ENCODE data around the gene CILP. TPM values are rescaled to one million over a fixed set of nuclear protein-coding genes. Genes with fewer than 3 reads are reported as not detected.

The CILP gene
- total RNA-seq, 1 experiment from 2014 or later, result not detected

- Mint-ChIP-seq H3K4me3 (no peak overlapping the region), H3K27ac (no peak overlapping the region)
- POLR2A ChIA-PET, result no interaction called here
These were observed 43.5 kb upstream of the CILP start for GRCh38 chr15:65254758-65255157.

GRCh38 chr15:65254356-65254755 lies 43.1 kb upstream of the CILP start:
- Mint-ChIP-seq H3K36me3 (no peaks in the 10 kb centered on the region), H3K9me3 (no peaks in the 10 kb centered on the region), H3K4me3 (no peak overlapping the region), H3K27me3 (ENCODE audit: low read depth) (no peaks in the 10 kb centered on the region), H3K27ac (peak overlapping the region; percentile 22; the same call in 1 of the 2 replicates), H3K4me1 (no peaks in the 10 kb centered on the region)
- ChIA-PET CTCF (no interaction called here), POLR2A (no interaction called here)
- peak; percentile 59 for ATAC-seq
- TF ChIP-seq ETV6 (CRISPR knock-in tag; IDR thresholded peaks at IDR 0.05), result no peak
- TF ChIP-seq SP1 (CRISPR knock-in tag; conservative IDR thresholded peaks at IDR 0.05), result no peak
- TF ChIP-seq IRF1 (CRISPR knock-in tag; IDR thresholded peaks at IDR 0.05), result no peak
- no peak for TF ChIP-seq RELA (CRISPR knock-in tag; IDR thresholded peaks at IDR 0.05; ENCODE audit: borderline replicate concordance)
- TF ChIP-seq NR1H2 (CRISPR knock-in tag; IDR thresholded peaks at IDR 0.05), result no peak
- no peak for TF ChIP-seq CTCF (IDR thresholded peaks at IDR 0.05)
- no peak for DNase-seq (ENCODE audit: low spot score)

More at GRCh38 chr15:65254758-65255157, 43.5 kb upstream of the CILP start:
- H3K9me3 Mint-ChIP-seq, result no peaks in the 10 kb centered on the region
- DNase-seq (ENCODE audit: low spot score) (no peak), ATAC-seq (no peak)
- TF ChIP-seq TP53 (CRISPR knock-in tag; IDR thresholded peaks at IDR 0.05) (no peak), E2F5 (CRISPR knock-in tag; IDR thresholded peaks at IDR 0.05) (no peak), OVOL2 (CRISPR knock-in tag; IDR thresholded peaks at IDR 0.05; ENCODE audit: borderline replicate concordance) (no peak), CREB1 (CRISPR knock-in tag; IDR thresholded peaks at IDR 0.05) (no peak), JUN (CRISPR knock-in tag; IDR thresholded peaks at IDR 0.05) (no peak), SMAD4 (CRISPR knock-in tag; IDR thresholded peaks at IDR 0.05) (no peak), MAX (CRISPR knock-in tag; IDR thresholded peaks at IDR 0.05) (no peak), JAZF1 (CRISPR knock-in tag; IDR thresholded peaks at IDR 0.05) (no peak), RORB (CRISPR knock-in tag; IDR thresholded peaks at IDR 0.05) (no peak)
- no peaks in the 10 kb centered on the region for H3K36me3 Mint-ChIP-seq
- CTCF ChIA-PET, result no interaction called here
- H3K4me1 Mint-ChIP-seq, result peaks cover 2% of the 10 kb centered on the region; the same call in 1 of the 2 replicates
- H3K27me3 Mint-ChIP-seq (ENCODE audit: low read depth), result no peaks in the 10 kb centered on the region

GRCh38 chr15:65249641-65250040 lies 38.4 kb upstream of the CILP start:
- POLR2A ChIA-PET, result no interaction called here
- Mint-ChIP-seq H3K4me1 (peaks cover 10% of the 10 kb centered on the region), H3K27me3 (ENCODE audit: low read depth) (no peaks in the 10 kb centered on the region), H3K27ac (no peak overlapping the region), H3K4me3 (no peak overlapping the region), H3K36me3 (no peaks in the 10 kb centered on the region), H3K9me3 (peaks cover 1% of the 10 kb centered on the region; the same call in 1 of the 2 replicates)
- DNase-seq (ENCODE audit: low spot score) (no peak), ATAC-seq (no peak)
- CTCF ChIA-PET, result interaction anchor here (0.9 to 2.1 kb wide), 3 partner anchors 22 to 55 kb away, joined by 4 to 10 read pairs (median 5); partner anchors contain the start of gene CILP
- TF ChIP-seq ZNF671 (CRISPR knock-in tag; IDR thresholded peaks at IDR 0.05) (no peak), TEAD4 (CRISPR knock-in tag; IDR thresholded peaks at IDR 0.05) (no peak), E2F4 (CRISPR knock-in tag; IDR thresholded peaks at IDR 0.05; ENCODE audit: borderline replicate concordance, low read depth) (no peak), NFE2L1 (CRISPR knock-in tag; IDR thresholded peaks at IDR 0.05) (no peak), SMAD3 (CRISPR knock-in tag; IDR thresholded peaks at IDR 0.05; ENCODE audit: borderline replicate concordance) (no peak), CTCF (IDR thresholded peaks at IDR 0.05) (no peak), TCF7 (CRISPR knock-in tag; IDR thresholded peaks at IDR 0.05; ENCODE audit: low read depth) (no peak), ZNF121 (CRISPR knock-in tag; IDR thresholded peaks at IDR 0.05) (no peak), ESRRA (CRISPR knock-in tag; IDR thresholded peaks at IDR 0.05; ENCODE audit: borderline replicate concordance) (no peak), NFYB (CRISPR knock-in tag; conservative IDR thresholded peaks at IDR 0.05; ENCODE audit: low read depth) (no peak), ZSCAN18 (CRISPR knock-in tag; IDR thresholded peaks at IDR 0.05) (no peak)

All from WTC11 (cell line).